ENCODE results near the gene PI16.

DNA sequence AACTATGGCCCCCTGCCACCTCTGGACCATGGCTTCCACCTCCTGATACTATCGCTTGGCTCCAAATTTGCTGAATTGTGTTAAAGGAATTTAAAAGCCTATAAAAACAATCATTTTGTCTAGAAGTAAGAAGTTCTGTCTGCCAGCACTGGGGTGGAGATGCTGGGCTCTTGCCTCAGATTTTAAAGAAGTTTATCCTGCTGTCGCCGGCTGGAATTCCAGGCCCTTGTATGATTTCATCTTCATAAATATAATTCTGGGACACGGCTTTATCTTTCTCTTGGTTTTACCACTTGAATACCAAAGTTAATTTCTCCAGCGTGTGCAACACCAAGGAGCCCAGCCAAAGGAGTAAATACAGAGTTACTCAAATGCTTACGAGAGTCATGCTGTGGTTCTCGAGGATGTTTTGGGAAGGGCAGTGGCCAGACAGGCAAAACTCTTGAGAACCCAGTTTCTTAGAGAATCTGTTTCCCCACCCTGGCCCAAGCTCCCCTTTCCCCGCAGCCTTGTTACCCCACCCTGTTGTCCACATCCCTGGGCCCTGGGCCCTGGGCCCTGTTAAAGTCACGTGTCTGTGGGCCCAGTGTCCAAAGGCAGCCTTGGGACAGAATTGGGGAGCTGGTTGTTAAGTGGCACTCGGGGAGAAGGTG, 36.9 kb upstream of the PI16 start:
- TF ChIP-seq, protein P1, sequence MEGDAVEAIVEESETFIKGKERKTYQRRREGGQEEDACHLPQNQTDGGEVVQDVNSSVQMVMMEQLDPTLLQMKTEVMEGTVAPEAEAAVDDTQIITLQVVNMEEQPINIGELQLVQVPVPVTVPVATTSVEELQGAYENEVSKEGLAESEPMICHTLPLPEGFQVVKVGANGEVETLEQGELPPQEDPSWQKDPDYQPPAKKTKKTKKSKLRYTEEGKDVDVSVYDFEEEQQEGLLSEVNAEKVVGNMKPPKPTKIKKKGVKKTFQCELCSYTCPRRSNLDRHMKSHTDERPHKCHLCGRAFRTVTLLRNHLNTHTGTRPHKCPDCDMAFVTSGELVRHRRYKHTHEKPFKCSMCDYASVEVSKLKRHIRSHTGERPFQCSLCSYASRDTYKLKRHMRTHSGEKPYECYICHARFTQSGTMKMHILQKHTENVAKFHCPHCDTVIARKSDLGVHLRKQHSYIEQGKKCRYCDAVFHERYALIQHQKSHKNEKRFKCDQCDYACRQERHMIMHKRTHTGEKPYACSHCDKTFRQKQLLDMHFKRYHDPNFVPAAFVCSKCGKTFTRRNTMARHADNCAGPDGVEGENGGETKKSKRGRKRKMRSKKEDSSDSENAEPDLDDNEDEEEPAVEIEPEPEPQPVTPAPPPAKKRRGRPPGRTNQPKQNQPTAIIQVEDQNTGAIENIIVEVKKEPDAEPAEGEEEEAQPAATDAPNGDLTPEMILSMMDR (IDR thresholded peaks at IDR 0.05) = no peak
- no peak for TF ChIP-seq POLR2A (IDR thresholded peaks at IDR 0.05)
- no peak for TF ChIP-seq EP300 (IDR thresholded peaks at IDR 0.05)

Measured in ovary (tissue), 3 donors.